Fibroblast of villous mesenchyme (primary cell): ENCODE measurements around the gene TMEM150B. TPM values are rescaled to one million over a fixed set of nuclear protein-coding genes. Genes with fewer than 3 reads are reported as not detected.
A peak's percentile ranks its signal among the peaks of the same experiment; 100 is the strongest.

Experiments used
- DNase-seq: peaks from one replicate; pipeline ENCODE4 v3.0.0-alpha.2; 2010; ENCODE audit warnings: low read depth
- H3K4me3 ChIP-seq: 2 replicates; pipeline ENCODE4 v1.5.1; 2011; ENCODE audit warnings: low read depth, mild to moderate bottlenecking, low read length
- total RNA-seq: library from RNA; depleted of rRNA; stranded (reverse); fragments of >200 nt; gene quantifications from 2 replicates; pipeline ENCODE4 v1.2.3, GENCODE V29; 2012
- TF ChIP-seq, protein P1 (sequence below): IDR thresholded peaks from 2 replicates; pipeline ENCODE4 v1.5.1; 2012; ENCODE audit warnings: low read depth, mild to moderate bottlenecking, low read length; ENCODE audit not compliant: insufficient read depth

Gene TMEM150B
- total RNA-seq, 1 donor, result not detected

DNA sequence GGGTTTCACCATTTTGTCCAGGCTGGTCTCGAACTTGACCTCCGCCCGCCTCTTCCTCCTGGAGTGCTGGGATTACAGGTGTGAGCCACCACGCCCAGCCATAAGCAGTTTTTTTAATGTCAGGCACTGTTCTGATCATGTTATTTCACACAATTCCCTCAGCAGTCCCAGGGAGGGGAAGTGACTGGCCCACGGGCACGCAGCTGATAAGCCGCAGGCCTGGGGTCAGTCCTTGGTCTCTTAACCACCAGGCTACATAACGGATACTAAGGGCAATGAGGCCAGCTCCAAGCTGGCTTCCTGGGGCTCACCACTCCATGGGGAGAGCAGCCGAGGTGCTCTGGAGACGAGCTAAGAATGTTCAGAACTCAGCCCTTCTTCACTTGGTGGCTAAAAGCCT is 27.9 kb downstream of the TMEM150B start:
- no peak overlapping the region for H3K4me3 ChIP-seq
- DNase-seq, result no peak
- TF ChIP-seq, protein P1, sequence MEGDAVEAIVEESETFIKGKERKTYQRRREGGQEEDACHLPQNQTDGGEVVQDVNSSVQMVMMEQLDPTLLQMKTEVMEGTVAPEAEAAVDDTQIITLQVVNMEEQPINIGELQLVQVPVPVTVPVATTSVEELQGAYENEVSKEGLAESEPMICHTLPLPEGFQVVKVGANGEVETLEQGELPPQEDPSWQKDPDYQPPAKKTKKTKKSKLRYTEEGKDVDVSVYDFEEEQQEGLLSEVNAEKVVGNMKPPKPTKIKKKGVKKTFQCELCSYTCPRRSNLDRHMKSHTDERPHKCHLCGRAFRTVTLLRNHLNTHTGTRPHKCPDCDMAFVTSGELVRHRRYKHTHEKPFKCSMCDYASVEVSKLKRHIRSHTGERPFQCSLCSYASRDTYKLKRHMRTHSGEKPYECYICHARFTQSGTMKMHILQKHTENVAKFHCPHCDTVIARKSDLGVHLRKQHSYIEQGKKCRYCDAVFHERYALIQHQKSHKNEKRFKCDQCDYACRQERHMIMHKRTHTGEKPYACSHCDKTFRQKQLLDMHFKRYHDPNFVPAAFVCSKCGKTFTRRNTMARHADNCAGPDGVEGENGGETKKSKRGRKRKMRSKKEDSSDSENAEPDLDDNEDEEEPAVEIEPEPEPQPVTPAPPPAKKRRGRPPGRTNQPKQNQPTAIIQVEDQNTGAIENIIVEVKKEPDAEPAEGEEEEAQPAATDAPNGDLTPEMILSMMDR, result no peak

DNA sequence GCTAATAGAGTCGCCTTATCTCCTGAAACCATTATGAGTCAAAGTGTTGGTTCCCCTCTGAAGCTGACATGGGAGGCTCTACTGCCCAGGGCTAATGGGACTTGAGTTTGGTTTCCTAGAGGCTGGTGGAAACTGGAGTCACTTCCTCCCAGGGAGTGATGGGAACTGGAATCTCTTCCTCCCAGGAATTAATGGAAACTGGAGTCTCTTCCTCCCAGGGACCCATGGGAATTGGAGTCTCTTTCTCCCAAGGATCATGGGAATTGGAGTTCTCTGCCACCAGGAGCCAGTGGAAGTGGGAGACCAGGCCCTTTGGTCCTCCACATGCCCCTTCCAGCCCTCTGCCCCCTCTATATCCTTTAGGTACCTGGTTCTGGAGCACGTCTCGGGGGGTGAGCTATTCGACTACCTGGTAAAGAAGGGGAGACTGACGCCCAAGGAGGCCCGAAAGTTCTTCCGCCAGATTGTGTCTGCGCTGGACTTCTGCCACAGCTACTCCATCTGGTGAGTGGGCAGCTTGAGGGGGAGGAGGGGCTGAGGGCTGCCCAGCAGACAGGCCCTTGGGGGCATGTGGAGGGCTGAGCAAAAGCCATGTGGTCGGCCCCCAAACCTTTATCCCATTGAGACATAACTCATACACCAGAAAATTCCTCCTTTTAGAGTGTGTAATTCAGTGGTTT is 35.9 kb downstream of the TMEM150B start:
- TF ChIP-seq, protein P1, result no peak
- DNase-seq, result no peak

DNA sequence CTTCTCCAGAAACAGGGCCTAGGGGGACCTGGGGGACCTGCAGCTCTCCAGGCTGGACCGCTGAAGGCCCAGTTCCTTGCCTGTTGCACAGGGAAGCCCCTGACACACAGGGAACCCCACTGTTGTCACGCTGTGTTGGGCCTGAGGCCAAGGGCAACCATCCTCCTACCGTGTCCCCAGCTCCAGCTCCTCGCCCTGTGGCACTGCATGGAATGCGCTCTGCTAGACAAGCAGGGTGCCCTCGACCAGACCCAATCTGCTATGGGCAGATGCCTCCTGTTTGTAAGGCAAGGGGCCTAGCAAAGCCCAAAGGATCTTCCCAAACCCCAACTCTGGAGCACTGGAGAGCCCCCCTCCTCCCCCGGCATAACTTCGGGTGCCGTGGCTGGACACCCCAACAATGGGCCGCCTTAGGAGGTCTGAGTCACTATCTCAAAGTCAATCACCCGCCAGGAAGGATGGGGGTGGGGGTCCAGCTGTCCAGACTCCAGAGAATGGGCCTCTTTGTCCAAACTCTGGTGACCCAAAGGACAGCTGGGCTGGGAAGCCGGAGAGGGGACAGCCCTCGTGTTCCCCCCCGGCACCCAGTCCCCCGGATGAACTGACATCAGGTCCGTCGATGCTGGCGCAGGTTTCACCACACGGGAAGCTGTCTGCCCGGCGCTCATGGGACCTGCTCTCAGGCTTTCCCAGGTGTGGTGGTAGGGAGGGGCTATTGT is 37.6 kb downstream of the TMEM150B start:
- H3K4me3 ChIP-seq, result no peak overlapping the region
- TF ChIP-seq, protein P1, result no peak
- no peak for DNase-seq

More for the DNA sequence above, 35.9 kb downstream of the TMEM150B start:
- H3K4me3 ChIP-seq, result no peak overlapping the region

DNA sequence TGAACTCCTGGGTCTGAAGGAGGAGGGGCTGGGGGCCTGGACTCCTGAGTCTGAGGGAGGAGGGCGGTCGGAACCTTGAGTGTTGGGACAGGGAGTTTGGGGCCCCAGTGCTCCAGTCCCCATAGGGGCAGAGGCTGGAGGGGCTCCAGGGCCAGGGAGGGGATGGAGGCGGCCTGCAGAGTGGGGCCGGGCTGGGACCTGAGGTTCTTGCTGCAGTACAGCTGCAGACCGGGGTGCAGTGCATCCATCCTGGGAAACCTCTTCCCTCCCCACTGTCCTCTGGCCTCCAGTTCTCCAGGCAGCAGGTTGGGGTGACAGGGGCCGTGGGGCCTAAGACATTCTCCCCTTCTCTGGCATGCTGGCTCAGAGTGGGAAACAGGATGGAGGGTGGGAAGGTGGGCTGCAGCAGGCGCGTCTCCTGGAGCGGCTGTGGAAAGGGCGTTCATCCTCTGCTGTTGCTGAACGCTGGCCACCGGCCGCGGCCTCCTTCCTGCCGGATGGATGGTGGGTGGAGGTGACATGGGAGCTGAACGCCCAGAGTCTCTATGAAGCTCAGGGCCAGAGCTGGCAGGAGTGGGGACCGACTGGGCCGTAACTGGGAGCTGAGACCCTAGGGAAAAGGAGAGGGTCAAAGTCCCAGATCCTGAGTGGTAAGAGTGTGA is 39.8 kb downstream of the TMEM150B start:
- TF ChIP-seq, protein P1, result no peak
- peak overlapping the region; percentile 45 for H3K4me3 ChIP-seq
- no peak for DNase-seq

- no peak for DNase-seq
- TF ChIP-seq, protein P1, result no peak
- peak overlapping the region; percentile 45 for H3K4me3 ChIP-seq
Observed at GRCh38 chr19:55284405-55285058, 40.6 kb downstream of the TMEM150B start.

- TF ChIP-seq, protein P1, result no peak
- DNase-seq, result peak; percentile 43
Observed at GRCh38 chr19:55283548-55284377, 41.4 kb downstream of the TMEM150B start, which contains the start of gene BRSK1. TSS of gene BRSK1 (plus strand) at chr19:55283997. CDS start at chr19:55284443, 446 bp downstream.

More at GRCh38 chr19:55283548-55284377, 41.4 kb downstream of the TMEM150B start, which contains the start of gene BRSK1:
- H3K4me3 ChIP-seq, result peak within 1 kb of the TSS; percentile 45
